ENCODE data around the gene P3R3URF.

P3R3URF gene

DNA sequence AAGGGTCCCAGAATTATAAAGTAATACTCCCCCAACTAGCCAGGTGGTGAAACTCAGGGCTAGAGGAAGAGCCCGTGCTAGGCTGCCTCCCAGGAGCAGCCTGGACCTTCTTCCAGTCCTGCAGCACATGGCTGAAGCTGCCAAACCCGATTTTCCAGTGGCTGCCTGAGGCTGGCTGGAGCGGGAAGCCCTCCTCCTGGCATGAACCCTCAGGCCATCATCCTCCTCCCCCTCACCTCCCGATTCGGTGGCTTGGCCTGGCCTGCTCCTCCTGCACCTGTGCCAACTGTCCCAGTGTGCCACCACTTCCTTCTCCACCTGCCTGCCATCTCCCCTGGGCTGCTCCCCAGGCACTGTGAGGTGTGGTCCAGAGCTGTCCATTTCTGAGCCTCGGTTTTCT, 4.4 kb downstream of the P3R3URF start:
- FAIRE-seq = no peak

DNA sequence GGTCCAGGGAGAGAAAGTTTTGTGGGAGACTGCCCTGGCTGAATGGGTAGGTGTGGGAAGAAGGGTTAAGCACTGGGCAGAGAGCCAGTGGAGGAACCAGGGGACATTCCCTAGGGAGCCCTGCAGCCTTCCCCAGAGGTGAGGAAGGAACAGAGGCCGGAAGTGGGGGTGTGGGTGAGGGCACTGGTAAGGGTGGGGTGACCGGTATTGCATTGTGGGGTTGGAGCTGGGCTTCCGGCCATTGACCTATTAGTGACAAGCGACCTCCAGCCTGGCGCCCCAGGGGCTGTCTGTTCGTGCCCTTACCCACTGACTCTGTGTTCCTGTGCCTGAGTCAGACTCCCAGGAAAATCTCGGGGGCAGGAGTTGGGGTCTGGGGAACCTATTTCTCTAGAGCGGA, 4.9 kb downstream of the P3R3URF start:
- FAIRE-seq = no peak

DNA sequence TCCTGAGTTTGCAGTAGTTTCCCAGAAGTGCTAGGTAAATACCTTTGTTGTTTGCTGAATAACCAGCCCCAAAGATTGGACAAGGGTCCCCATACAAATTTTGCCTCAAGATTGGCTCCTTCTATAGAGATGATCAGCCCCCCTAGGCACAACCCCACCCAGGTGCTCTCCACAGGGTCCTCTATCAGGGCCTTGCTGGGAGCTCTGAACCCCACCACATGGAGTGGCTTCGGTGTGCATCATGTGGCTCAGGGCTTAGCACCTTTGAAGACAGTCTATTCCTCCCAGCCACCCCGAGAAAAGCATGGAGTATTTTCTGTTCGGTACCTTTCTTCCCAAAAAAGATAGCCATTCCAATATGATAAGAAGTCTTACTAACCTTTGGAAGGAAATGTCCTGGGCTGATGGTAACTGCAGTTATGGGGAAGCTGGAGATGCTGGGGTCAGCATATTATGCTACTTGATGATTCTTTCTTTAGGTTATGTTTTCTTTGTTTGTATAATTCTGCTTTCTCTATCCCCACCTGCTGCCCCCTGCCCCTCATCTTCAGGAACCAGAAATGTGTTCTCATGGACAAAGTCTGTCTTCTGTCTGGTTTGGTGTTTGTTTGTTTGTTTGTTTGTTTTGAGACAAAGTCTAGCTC, 6.4 kb downstream of the P3R3URF start:
- FAIRE-seq = no peak

DNA sequence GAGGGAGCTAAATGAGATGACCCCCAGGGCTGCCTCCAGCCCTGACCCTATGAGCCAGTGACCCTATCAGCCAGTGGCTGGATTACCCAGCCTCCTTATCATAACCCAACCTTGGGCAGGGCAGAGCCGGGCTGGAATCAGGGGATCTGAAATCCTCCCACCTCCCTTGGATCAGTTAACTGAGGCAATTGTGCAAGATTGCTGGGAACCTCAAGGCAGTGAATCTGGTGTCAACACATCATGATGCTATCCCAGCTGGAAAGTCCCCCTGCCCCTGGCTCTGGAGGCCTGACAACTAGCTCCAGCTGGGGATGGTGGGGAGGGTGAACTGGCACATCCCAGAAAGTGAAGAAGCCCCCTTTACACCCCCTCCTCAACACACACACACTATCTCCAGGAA, 7.8 kb downstream of the P3R3URF start:
- no peak for FAIRE-seq

DNA sequence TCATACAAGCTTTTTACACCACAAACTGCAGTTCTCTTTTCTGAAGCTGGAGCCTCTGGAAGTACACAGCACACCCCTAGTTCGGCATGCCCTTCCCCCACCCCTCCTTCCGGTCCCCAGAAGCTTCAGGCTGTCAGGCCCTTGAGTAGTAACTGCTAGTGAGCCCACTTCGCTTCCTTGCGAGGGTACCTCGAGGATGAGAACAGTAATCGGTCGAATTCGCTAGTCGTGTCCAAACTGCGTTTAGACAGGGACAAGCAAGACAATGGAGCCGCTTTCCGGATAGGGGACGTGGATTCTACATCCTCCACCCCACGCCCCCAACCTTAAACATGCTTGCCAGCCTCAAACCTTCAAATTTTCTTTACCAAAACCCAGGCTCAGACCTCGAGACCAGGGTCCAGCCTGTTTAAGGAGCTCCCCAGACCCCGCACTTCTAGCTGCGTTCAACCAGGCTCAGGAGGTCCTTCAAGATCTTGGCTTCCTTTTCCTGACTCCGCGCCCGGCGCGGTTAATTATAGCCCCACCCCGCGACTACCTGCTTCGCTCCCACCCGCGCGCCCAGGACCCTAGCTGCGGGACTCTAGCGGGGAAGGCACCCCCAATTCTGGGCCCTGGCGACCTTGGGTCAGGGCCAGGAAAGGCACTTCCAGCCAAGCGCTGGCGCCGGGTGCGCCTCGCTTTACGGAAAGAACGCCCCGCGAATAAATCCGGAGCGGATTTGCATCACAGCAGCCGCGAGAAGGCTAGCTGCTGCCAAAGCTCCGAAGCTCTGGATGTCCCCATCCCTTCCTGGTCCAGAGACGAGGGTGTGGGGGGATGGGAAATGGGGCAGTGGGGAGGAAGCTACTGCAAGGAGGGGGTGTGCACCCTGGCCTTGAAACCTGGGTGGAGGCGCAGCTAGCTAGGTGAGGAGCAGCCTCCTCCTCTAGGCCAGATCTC, 9.5 kb downstream of the P3R3URF start:
- no peak for FAIRE-seq

DNA sequence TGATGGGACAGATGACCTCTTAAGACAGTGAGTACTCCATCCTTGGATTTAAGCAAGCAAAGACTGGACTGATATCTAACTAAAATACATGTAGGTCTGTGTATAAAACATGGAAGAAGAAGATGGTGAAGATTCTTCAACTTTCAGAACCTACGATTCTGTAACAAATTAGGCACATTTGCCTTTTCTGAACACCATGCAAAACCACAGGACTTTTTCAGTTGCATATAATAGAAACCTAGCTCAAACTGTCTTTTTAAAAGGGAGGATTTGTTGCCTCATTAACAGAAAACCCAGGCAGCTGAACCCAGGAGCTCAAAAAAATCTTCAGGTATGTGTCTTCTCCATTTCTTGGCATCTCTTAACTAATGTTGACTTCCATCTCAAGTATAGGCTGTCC, 16.1 kb downstream of the P3R3URF start:
- FAIRE-seq = no peak

DNA sequence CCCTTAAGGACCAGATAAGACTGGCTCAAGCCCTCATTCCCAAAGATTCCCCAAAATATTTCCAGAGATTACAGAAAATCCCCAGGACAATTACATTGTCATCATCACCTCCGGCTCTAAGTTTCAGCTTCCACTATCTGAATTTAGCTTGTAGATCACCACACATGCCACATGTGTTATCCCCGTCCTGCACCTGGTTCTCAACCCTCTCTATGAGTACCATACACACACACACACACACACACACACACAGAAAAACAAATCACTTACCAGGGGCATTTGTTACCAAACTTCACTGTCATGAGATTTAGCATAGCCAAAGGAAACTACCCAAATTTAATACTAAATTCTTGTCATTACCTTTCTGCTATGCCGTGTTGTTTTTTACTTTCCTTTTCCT, 16.8 kb downstream of the P3R3URF start:
- no peak for FAIRE-seq

DNA sequence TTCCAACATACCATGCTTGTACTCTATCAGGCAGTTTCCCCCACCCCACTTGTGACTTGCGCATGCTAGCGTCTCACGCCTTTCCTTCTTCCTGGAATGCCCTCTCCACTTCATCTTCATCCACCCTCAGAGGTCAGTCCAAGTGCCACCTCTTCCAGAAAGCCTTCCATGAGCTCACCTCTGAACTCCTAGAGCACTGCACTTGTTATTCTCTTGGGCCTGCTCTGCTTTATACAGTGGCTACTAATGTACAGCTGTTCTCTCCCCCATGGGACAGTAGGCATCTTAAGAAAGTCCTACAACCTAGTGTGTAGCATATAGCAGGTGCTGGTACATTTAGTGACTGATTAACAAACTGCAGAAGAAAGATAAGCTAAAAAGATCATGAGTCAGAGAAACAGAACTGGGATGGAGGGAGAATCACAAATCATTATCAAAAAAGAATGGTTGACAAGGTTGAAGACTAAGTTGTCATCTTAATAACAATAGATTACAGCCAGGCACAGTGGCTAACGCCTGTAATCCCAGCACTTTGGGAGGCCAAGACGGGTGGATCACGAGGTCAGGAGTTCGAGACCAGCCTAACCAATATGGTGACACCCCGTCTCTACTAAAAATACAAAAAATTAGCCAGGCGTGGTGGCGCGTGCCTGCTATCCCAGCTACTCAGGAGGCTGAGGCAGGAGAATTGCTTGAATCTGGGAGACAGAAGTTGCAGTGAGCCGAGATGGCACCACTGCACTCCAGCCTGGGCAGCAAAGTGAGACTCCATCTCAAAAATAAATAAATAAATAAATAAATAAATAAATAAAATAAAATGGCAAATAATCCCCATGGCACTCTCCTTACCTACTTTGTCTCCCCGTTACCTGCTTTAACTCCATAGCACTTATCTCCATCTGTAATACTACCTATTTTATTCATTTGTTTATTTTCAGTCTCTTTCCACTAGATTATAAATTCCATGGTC, 17.7 kb downstream of the P3R3URF start:
- FAIRE-seq = no peak

DNA sequence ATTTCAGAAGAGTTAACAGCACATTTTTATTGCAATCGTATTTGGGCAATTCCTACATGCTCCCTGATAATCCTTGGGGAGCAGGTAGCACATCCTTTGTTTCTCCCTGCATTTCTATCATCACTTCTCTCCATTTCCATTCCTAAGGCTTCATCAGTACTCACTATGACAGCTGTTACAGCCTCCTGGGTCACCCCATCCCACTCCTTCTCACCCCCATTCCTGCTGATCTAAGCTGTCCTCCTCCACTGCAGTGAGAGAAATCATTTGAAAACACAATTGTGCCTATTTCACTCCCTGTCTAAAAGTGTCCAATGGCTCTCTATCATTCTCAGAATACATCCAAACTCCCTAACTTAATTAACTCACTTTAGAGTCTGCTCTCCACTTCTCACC, 18.4 kb downstream of the P3R3URF start:
- FAIRE-seq = no peak

DNA sequence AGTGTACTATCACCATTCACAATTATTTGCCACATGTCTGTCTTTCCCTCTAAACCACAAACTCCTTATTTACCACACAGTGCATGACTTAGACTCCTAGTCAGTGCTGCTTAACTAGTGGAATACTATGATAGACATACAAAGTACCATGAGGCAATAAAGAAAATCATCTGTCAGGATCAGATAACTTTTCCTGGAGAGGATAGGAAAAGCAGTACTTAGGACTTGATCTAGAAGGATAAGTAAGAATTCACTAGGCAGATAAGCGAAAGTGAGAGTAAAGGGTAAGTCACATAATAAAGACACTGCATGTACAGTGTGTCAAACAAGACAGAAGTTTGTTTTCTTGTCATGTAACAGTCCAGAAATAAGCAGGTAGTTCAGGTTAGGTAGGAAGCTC, 22.6 kb downstream of the P3R3URF start:
- FAIRE-seq = no peak

DNA sequence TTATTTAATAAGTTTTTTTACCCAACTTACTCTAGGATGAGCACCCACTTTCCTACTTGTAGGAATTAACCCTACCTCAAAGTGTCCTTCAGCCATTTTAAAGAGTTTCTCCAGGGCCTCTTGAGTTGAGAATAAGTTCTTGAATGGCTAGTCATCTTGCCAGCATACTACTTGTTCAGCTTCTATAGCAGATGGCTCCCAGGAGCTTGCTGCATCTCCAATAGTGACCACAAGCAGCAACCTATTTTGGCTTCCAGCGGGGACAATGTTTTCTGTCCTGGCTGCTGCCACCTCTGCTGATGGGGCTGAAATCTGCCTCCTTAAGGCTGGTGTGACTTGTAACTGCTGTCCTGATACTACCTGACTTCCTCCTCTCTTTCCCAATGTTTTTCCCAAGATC, 23.1 kb downstream of the P3R3URF start:
- no peak for FAIRE-seq

DNA sequence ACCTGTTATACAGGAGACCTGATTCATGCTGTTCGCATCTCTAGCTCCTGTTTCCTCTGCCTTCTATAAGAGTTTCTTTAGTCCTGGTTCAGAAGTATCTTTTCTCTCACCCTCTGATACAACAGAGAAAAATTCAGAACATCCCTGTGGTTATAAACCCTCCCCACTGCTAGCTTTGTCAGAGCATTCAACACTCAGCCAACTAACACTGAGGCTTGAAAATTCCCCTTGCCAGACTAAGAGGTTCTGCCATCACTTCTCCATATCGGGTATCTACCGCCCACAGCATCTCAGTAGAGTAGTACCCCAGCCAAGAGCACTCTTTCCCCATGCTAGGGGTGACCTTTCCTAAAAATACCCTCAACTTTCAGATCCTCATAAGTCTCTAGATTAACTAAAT, 24.3 kb downstream of the P3R3URF start:
- no peak for FAIRE-seq

DNA sequence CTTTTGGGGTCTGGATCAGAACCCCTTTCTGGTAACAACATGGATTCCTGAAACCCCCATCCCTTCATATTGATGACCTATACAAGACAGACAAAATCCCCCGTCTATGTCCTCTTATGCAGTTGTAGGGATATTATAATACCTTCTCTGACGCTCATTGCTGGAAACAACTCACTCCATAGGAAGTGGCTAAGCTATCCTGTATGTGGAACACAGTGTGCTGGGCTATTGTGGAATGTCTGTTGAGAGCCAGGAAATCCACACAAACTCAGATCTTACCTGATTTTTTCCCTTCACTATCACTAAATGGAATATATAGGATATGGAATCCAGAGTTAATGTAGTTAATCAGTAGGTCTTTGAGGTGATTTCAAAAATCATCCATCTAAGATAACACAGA, 26.2 kb downstream of the P3R3URF start:
- no peak for FAIRE-seq

DNA sequence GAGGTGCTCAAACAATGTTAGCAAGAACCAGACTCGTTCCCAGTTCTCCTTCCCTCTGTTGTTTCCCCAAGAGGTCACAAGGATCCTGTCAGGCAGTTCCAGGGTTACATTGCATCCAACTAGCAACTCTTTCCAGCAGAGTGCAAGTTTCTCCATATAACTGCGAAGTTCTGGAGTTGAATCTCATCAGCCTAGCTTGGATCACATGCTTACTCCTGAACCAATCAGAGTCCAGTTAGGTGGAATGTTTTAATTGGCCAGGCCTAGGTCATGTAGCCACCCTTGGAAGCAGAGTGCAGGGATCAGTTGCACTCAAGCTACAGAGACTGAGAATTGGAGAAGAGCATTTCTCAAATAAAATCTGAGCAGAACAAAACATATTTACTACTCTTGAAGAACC, 28.0 kb downstream of the P3R3URF start:
- no peak for FAIRE-seq

DNA sequence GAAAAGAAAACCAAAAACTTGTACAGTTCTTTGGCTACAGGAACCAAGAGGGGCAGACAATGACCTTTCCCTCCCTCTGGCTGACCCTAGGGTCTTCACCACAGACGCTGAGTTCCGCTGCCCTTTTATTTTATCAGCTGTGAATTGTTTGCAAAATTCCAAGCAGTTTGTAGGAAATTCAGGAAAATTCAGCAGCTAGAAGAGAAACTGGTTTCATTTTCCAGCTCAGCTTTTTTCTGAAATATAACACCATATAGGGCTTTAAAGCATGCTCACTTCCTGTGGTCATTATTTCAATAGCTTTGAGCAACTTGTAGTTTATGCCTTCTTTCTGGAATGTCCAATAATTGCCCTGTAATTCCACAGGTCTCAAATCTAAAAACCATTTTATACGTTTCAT, 38.4 kb downstream of the P3R3URF start:
- no peak for FAIRE-seq

DNA sequence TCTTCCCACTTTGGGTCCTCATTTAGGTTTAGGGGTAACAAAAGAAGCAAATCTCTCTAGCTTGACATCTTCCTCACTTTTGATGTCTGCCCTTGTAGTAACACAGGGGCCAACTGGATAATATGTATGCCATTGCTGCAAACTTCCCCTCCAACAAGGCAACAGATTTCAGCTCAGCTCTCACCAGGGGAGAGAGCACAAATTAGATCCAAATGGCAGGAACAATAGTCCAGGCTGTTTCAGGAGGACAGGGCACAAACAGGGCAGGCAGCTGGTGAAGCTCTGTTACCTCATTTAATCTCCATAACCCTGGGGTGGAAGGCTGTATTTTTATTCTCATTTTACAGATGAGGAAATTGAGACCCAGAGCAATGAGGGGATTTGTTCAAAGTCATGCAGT, 39.6 kb downstream of the P3R3URF start:
- FAIRE-seq = no peak

DNA sequence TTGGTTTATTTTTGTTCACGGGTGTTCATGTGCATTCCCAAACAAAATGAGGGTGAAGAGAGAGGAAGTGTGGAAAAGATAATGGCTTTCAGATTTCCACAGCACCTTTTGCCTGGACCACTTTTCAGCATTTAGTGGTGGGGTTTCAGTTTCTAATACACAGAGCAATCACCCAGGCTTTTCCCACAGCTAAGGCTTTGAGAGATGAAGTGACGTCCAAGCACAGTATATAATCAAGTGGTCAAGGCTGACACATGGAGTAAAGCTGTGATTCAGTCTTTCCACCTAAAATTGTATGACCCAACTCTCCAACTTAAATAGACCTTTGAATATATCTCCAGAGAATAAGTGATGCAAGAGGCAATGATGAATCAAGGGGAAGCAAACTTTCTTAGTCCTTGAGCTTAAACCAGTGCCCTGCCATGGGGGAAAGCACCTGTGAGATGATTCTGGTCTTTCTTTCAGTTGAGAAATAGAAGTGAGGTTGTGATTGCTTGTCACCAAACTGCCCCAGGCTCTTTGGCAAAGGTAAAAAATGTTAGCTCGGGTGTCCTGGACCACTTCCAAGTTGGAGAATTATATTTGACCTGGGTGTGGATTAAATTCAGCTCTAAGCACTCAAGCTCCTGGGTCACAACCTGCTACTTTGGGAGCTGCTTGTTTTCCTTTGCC, 41.5 kb downstream of the P3R3URF start:
- FAIRE-seq = no peak

DNA sequence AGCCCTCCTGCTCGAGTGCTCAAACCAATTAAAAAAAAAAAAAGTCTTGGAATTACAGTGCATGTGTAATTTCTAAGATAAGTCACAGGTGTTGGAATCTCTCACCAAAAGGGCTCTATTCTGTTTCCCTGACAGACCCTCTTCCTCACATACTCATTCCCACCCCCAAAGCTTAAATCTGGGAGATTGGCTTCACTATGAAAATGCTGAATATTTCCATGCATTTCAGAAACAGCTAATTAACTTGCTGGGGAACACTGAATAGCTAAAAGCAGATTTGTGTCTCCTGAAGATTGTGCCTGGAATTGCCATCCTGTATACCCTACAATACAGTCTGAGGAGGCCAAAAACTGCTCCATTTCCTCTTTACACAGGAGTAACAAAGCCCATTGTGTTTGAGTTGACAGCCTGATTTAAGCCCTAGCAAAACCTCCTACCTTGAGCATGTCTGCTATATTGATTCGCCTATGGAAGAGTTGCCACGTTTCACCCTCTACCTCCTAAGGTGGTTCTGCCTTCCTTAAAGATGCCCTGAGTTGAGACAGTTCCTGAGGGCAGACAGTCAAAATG, 42.4 kb downstream of the P3R3URF start:
- FAIRE-seq = no peak

DNA sequence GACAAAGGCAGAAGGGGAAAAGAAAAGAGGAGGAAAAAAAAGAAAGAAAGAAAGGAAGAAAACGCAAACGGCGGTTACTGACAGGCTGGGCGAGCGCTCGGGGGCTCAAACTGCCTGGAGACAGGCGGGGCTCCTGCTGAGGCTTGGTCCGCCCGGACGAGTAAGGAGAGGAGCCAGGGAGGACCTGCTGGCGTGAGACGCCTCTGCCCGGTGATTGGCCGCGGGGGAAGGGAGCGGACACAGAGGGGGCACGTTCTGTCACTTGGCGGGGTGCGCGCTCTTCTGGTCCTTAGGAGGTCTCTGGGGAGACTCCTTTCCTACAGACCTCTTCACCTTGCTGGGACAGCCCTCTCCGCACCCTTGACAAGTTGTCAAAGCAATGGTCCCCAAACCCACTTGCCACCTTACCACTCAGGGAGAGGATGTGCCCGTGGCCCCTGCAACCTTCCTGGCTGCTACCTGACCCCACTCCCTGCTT, 43.1 kb downstream of the P3R3URF start:
- FAIRE-seq = no peak

DNA sequence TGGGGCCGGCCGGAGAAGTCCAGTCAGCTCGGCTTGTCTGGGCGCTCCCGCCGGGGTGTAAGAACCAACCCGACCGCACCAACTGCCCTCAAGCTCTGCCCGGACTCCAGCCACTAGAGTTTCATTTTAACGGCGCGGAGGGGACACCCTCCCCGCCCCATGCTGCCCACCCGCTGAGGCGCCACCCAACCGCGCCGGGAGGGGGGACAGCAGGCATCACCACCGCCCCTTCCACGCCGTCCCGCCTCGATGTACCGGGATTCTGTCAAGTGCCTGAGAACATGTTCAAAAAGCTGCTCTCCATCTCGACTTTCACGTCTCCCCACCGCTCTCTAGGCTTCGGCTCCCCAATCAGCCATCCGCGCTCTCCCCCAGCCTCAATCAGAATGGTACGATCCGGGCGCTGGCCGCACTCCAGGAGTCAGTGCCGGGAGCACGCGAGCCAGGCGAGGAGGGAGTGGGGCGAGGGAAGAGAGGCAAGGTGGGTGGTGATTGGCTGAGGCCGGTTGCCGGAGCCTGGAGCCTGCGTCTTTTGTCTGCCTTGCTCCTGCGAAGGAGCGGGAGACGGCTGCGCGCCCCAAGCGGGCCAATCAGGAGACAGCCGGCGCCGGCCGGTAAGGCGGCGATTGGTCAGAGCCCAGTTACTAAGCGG, 43.6 kb downstream of the P3R3URF start, which contains the start of gene PIK3R3:
Gene PIK3R3, minus strand, starts transcription at position 101 of the 652 bp plus-strand sequence. CDS start 677 bp downstream, outside the sequence.
- peak; percentile 98 for FAIRE-seq
